AG20443 (cell line): ENCODE data around the gene NUF2.
"Not testable (repeated sequence)": the region's sequence is repeated elsewhere in the genome, so short reads cannot be mapped to it uniquely, and the experiment has no call there.

Experiments used
- DNase-seq: peaks from one replicate; pipeline ENCODE4 v3.0.0; 2012; ENCODE audit warnings: low spot score, mixed read lengths

The NUF2 gene

DNA sequence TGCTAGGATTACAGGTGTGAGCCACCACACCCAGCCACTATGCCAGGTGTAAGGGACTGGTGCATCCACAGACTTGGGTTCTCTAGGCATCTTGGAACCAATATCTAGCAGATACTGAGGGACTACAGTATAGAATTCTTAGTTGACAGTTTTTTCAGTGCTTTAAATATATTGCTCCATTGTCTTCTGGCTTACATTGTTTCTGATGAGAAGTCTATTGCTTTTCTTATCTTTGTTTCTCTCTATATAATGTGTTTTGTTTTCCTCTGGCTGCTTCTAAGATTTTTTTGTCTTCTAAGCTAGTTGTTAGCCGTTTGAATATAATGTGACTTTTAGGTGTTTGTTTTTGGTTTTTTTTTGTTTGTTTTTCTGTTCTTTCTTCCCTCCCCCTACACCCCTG is 13.5 kb downstream of the NUF2 start:
- DNase-seq, result no peak

DNA sequence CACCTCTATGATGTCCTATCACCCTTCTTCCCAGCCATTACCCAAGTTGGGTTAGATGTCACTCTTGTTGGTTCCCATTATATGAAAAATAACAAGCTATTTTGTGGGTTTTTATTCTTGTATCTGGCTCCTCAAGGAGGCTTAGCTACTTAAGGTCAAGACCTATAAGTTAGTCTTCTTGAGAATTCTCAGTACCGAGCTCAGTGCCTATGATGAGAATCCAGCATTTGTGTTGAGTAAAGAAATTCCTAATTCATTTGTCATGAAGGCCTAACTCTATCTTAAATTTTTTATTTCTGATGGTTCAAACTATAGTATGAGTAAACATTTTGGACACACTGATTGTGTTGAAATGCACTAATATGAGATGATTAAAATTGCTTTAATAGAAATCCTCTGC is 15.9 kb downstream of the NUF2 start:
- DNase-seq, result no peak

DNA sequence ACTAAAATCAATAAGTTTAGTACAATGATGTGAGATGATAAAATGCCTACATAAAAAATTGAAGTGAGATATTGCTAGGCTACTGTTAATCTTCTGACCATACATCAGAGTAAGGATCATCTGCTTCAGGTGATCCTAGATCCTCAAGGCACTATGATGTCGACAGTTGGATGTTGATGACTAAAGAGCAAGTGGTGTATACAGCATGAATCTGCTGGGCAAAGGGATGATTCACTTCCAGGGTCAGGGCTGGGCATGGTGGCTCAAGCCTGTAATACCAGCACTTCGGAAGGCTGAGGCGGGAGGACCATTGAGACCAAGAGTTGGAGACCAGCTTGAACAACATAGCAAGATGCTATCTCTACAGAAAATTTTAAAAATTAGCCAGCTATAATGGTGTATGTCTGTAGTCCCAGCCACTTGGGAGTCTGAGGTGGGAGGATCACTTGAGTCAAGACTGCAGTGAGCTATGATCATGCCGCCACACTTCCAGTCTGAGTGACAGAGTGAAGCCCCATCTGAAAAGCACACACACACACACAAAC is 24.6 kb downstream of the NUF2 start:
- no peak for DNase-seq

- no peak for DNase-seq
These were observed 25.4 kb downstream of the NUF2 start for GRCh38 chr1:163347106-163347505.

DNA sequence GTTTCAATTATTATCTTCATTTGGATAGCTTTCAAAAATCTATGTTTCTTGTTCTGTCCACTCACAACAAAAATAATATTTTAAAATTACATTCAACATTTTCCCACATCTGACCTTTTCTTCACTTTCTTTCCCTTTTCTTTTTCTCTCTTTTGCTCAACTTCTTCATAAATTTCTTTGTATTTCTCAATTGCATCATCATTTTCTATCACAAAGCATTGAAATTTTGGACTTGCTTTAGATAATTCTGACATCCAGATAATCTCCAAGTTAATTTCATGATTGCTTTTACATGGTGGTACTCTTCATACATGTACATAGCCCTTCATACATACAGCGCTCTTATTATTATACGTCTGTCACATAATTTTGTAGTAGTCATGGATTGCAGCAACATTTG is 30.2 kb downstream of the NUF2 start:
- DNase-seq, result no peak

DNA sequence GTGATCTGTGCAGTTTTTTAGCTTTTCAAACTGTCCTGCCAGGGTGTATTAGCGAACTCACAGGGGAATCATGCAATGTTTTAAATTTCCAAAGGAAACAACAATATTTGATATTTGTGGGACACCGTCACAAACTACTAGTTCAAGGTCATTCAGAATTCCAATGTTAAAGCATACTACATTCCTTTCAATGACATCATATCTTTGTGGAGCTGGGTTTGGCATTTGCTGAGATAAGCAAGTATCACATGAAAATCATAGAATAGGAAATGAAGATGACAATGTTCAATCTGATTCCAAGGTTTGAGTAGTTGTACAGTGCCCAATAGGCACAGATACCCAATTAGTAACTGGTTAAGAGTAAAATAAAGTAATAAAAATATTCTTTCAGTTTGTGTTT is 35.6 kb downstream of the NUF2 start:
- DNase-seq, result peak; percentile 8

- DNase-seq, result not testable (repeated sequence)
These were observed 36.4 kb downstream of the NUF2 start for GRCh38 chr1:163358172-163358571.

DNA sequence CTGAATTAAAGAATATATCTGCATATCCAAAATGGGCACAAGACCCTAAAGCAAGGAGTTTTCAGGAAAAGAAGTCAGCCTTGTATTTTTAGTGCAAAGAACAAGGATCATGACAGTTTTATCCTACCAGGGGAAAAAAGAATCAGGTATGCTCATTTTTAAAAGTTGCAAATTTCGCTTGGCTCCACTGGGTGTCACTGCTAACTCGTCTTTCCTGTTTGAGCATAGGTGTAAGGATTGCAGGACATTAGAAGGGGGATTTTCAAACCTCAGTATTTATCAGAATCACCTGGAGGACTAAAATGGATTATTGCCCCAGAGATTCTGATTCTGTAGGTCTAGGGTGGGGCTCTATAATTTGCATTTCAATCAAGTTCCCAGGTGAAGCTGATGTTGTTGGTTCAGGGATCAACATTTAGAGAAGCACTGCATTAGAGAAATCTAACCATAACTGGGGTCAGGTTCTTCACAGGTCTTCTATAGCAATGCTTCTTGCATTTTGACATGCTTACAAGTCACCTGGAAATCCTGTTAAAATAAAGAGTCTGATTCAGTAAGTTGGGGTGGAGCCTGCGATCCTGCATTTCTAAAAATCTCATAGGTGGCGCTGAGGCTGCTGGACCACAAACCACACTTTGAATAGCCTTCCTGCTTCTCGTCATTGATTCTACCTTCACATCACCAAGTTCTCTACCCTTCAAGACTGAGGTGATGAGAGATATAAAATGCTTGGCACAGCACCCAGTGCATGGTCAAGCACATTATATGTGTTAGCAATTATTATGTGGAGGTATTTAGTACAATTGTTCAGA is 39.6 kb downstream of the NUF2 start:
- peak; percentile 12 for DNase-seq

- no peak for DNase-seq
These were observed 43.4 kb downstream of the NUF2 start for GRCh38 chr1:163365186-163365585.

- no peak for DNase-seq
These were observed 44.8 kb downstream of the NUF2 start for GRCh38 chr1:163366555-163366954.

- DNase-seq, result no peak
These were observed 46.0 kb downstream of the NUF2 start for GRCh38 chr1:163367721-163368120.

DNA sequence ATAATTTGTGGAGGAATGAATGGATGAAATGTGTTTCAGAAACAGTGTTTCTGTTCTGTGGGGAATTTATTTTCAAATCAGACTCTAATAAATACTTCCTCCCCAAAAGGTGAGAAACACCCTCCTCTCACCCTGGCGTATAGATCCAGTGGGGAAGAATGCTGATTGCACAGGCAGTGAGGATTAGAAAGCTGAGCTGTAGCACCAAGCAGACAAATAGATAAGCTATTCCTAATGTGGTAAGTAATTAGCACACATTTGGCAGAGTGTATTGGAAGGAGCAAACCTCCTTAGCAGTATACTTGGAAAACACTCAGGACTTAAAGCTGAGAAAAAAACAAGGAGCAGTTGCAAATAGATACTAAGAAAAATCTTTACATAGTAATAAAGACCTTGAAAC is 50.8 kb downstream of the NUF2 start:
- no peak for DNase-seq

GRCh38 chr1:163378554-163378953 is 56.8 kb downstream of the NUF2 start:
- no peak for DNase-seq

GRCh38 chr1:163379801-163380200 is 58.0 kb downstream of the NUF2 start:
- DNase-seq, result no peak

- no peak for DNase-seq
These were observed 59.9 kb downstream of the NUF2 start for GRCh38 chr1:163381487-163382184.

DNA sequence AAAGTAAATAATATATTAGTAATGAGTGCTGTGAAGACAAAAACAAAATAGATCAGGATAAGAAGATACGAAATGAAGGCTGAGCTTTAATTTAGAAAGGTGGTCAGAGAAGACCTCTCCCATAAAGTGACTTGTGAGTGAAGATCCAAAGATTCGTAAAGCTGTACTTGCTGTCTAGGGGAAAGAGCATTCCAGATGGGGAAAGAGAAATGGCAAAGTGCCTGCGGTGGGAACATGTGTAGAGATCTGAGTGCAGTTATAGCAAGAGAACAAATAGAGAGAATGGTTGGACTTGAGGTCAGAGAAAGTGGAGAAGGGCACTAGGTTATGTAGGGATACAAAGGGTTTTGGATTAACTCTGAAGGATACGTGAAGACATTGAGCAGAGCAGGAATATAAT is 60.6 kb downstream of the NUF2 start:
- DNase-seq, result no peak

DNA sequence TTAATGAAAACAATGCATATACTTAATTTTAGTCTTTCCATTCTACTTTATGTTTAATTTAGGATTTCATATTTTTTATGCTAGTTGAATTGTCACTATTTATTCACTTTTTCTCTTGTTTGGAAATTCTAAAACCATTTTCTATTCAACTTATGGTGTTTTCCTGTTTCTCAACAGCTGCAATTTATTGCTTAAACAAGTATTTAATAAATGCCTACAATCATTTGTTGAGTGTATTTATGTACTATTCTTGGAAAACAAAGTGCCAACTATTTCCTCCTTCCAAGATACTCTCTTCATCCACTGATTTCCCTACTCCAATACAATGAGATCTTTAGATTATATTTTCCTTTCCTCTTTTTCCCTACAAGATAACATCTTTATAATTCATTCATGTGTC is 65.4 kb downstream of the NUF2 start:
- no peak for DNase-seq

GRCh38 chr1:163388970-163389369 is 67.2 kb downstream of the NUF2 start:
- no peak for DNase-seq

GRCh38 chr1:163395790-163396189 is 74.0 kb downstream of the NUF2 start:
- no peak for DNase-seq

DNA sequence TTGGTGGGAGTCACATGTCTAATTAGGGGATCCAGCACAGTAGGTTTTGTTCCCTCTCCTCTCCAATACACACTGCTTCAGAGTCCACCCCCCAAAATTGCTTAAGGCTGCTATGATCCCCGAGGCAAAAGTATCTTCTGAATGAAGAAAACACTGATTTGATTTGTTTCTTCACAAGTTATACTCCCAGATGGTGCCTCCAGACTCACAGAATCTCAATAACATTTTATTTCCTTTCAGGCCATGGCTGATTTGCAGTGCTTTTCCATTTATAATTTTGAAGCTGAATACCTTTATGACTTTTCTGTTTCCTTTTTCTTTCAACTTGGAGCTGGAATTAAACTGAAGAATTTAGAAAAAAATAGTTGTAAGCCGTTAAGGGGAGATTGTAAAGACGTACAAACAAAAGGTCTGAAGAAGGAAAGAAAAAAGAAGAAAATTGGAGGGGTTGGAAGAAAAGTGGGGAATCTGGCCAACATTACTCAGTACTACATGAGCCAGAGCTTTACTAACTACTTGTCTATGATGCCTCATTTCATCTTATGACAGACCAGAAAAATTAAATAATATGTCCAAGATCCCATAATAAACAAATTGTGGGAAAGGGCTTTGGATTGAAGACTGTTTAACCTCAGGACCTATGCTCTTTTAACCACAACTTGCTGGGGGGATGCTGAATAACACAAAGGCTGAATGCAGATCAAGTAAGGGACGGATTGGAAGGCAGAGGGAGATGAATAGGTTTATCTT is 75.9 kb downstream of the NUF2 start:
- no peak for DNase-seq

DNA sequence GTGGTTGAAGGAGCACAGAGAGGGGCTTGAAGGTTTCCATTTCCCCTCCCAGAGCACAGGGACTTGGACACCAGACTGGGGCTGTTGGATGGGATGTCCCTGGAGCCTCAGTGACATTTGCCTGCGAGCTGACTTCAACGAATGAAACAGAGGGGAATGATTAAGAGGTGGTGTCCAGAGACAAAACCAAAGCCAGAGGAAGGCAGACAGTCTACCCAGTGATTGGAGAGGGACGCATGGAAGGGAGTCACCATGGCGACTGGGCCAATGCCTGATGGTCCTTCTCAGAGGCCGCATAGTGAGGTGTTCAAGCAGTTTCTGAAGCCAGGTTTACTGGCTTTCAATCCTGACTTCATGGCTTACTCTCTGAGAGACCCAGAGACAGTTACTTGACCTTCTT is 77.2 kb downstream of the NUF2 start:
- no peak for DNase-seq

DNA sequence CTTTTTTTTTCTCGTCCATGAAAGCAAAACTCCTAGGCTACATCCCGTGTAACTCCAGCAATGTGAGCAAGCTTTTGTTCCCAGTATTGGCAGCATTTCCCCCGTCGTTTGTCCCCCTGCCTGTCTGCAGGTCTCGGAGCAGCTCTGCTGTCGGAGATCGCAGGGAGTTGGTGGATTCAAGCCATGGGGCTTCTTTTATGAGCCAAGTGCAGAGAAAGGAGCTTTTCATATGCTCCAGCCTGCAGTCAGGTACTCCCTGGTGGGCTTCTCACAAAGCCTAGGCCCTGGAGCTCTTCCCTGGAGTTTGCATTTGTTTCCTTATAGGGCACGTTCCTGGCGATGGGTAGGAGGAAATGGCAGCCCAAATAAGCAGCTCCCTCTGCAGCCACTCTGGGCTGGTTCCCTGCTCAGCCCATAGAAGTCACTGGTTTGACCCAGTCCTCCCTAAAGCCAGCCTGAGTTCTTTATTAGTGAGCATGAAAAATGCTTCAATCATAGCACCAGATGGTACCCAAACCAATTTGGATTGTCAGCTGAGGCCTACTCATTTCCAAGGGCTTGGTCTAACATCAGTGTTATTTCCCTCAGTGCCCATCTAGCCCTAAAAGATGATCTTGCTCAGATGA is 78.3 kb downstream of the NUF2 start:
- no peak for DNase-seq
